GM12865 (cell line): Measurements from ENCODE around the gene PDGFD.

Experiments used
- DNase-seq: peaks from one replicate; pipeline ENCODE4 v3.0.0; 2010; ENCODE audit warnings: low read depth
- H3K4me3 ChIP-seq: 2 replicates; pipeline ENCODE4 v1.5.1; 2011; ENCODE audit warnings: mild to moderate bottlenecking, low read depth, low read length, control low read depth
- TF ChIP-seq, protein P1 (sequence below): IDR thresholded peaks from 2 replicates; pipeline ENCODE4 v1.5.1; 2011; ENCODE audit warnings: low read length, control low read depth, low read depth, inconsistent platforms; ENCODE audit not compliant: insufficient read depth; ENCODE audit errors: missing control alignments

Gene PDGFD

DNA sequence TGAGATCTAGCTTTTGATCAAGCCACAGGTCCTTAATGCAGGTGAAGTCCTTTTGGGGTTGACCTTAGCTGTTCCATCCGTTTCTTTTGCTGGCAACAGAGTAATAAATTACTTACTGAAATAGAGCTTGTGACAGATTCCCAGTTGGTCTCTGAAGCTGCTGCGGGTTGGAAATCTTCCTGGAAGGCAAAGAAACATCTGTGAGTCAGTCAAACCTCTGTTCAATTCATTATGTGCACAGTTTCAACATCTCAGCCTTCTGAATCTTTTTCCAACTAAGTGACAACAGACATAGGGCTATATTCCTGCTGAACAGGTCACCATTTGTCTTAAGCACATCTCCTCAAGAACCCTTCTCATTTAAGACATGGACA, 216.4 kb downstream of the PDGFD start:
- TF ChIP-seq, protein P1, sequence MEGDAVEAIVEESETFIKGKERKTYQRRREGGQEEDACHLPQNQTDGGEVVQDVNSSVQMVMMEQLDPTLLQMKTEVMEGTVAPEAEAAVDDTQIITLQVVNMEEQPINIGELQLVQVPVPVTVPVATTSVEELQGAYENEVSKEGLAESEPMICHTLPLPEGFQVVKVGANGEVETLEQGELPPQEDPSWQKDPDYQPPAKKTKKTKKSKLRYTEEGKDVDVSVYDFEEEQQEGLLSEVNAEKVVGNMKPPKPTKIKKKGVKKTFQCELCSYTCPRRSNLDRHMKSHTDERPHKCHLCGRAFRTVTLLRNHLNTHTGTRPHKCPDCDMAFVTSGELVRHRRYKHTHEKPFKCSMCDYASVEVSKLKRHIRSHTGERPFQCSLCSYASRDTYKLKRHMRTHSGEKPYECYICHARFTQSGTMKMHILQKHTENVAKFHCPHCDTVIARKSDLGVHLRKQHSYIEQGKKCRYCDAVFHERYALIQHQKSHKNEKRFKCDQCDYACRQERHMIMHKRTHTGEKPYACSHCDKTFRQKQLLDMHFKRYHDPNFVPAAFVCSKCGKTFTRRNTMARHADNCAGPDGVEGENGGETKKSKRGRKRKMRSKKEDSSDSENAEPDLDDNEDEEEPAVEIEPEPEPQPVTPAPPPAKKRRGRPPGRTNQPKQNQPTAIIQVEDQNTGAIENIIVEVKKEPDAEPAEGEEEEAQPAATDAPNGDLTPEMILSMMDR: no peak
- no peak overlapping the region for H3K4me3 ChIP-seq
- DNase-seq: no peak

DNA sequence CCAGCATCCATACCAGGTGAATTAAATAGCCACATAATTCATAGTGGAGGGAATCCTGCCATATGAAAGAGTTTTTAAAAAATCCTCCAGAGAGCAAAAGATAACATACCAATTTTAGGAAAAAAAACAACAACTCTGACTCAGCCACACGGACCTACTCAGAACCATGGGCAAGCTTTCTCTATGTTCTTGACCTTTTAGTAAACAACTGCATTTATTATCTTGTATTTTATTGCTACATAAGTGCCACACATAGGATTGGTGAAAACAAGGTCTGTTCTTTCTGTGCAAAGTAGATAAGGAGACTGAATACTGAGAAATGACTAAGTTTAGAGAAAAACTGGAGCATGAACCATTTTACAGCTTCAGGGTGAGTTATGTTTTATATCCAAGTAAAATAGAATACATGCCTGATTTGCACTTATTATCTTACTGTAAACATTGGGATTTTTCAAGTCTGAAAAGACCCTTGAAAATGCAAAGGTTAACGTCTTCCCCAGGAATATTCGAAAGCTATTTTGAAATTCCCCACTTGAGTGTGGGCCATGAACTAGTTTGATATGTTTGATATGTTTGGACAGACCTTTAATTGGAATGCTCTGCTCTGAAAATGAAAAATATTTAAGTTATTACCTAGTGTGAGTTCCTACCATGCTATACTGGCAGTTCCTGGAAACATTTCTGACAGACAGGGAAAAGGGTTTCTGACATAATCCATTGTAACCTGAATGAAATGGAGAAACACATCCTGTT, 217.0 kb downstream of the PDGFD start:
- H3K4me3 ChIP-seq: no peak overlapping the region
- TF ChIP-seq, protein P1: no peak
- no peak for DNase-seq

DNA sequence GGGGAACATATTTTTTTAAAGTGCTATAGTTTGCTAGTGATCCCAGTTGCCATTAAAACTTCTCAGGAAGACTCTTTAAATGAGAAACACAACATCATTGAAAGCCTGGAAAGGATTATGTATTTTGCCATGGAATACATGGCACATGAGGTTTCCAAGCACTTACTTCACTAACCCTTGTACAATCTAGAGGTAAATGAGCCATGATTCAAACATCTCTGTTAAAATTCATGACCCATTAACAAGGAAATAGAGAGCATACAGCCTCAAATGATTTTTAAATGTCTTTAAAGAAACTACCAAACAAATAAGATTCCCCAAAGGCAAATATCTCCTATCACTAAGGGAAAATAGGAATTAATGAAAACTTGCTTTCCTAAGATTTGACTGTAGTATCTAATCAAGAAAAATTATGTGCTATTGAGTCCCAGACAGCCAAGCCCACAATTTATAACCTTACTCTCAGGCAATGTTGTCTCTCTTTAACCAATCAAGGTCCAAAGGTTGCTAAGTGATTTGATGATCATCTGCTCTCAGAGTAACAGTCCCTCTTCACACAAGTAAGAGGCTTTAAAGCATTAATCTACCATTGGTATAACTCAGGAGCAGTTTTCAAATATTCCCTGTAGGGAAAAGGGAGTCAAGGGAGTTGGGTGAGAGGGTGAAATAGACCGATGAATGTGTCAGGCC, 219.6 kb downstream of the PDGFD start:
- DNase-seq: no peak
- TF ChIP-seq, protein P1: no peak

DNA sequence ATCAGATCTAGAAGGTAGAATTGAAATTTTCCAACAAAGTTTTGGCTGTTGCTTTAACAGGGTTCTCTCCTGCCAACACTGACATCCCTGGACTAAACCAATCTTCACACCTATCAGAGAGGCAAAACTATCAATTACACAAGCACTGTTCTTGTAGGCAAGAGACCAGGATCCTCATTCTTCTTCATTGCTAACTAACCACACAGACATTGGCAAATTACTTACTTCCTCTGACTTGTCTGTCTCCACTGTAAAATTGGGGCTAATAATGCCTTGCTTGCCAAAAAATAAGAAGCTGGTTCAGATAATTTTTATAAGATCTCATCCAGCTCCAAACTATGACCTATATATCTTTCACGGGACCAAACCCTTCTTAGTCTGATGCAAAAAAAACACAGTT, 221.3 kb downstream of the PDGFD start:
- TF ChIP-seq, protein P1: no peak
- H3K4me3 ChIP-seq: no peak overlapping the region
- no peak for DNase-seq

More for the DNA sequence above, 219.6 kb downstream of the PDGFD start:
- H3K4me3 ChIP-seq: no peak overlapping the region

DNA sequence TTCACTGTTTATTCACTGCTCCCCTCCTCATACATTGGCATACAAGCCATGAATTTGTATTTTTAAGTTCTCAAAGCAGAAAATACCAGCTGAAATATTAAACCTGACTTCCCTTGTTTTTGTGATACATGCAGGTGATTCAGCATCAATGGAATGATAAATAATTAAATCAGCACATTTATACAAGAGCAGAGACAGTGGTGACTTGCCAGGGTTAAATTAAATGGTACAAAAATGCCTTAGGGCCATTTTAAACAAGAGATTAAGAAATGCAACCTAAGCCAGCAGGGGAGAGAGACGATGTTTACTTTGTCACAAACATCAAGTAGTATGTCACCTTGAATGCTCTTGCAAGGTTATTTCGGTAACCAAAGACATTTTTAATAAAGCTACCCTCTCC, 223.4 kb downstream of the PDGFD start:
- H3K4me3 ChIP-seq: no peak overlapping the region
- DNase-seq: no peak
- TF ChIP-seq, protein P1: no peak

DNA sequence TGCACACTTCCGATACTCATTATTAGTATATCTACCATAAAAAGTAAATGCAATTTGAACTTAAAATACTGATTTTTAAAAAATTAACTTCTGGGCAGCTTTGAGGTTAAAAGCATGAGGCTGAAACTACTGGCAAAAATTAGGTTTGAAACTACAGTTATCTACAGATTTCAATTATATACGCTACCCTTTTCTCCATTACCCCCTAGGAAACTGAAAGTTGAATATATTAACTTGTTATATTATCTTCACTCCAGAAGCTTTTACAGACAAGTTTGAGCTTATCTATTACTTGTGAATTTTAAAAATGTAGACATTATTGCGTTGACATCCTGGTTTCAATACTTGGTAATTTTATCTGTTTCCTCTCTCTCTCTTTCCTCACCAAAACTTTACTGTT, 224.3 kb downstream of the PDGFD start:
- no peak for DNase-seq
- TF ChIP-seq, protein P1: no peak
- H3K4me3 ChIP-seq: no peak overlapping the region
